ENCODE data around the gene MLPH. TPM values are rescaled to one million over a fixed set of nuclear protein-coding genes. Genes with fewer than 3 reads are reported as not detected.

Gene MLPH
- total and polyA plus RNA-seq, 10 donors, result 0.09 to 1.4 (median 0.35) TPM; not detected in 3

DNA sequence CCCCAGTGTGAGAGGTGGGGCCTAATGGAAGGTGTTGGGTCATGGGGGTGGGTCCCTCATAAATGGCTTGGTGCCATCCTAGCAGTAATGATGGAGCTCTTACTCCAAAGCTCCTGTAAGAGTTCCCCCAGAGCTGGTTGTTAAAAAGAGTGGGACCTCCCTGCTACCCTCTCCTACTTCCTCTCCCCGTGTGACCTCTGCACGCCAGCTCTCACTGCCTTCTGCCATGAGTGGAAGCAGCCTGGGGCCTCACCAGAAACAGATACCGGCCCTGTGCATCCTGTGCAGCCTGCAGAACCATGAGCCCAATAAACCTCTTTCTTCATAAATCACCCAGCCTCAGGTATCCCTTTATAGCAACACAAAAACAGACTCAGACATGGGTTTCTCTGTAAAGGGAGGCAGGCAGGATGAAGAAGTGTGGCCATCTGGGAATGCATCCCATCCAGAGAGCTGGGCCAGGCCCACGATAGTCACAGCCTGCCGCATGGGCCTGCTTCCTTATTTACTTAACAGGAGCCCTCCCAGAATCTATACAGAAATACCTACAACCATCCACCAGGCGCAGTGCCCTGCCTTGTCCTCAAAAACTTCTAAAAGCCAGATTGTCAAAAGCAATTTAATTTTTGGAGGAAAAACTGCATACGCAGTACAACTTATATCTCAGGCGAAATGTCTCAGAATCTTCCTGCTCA, 86.8 kb downstream of the MLPH start:
- intact Hi-C loops (cut with DNase I; ENCODE audit: low total_unique reads), result loop anchor here (2.0 to 10.0 kb wide), 2 partner anchors 61 to 419 kb away; no protein-coding TSS in a partner anchor
- Histone ChIP-seq H3K9me3 (no peaks in the 10 kb centered on the region), H3K27ac (no peak overlapping the region), H3K27me3 (replicated peaks in 1 of 7) (peaks cover 0 to 29% (median 0%) of the 10 kb centered on the region in 7 donors), H3K36me3 (no peaks in the 10 kb centered on the region), H3K4me3 (no peak overlapping the region), H3K4me1 (peaks cover 0 to 10% (median 7%) of the 10 kb centered on the region in 6 donors)
- TF ChIP-seq POLR2A (IDR thresholded peaks at IDR 0.05) (no peak), POLR2AphosphoS5 (IDR thresholded peaks at IDR 0.05) (no peak), CTCF (IDR thresholded peaks at IDR 0.05 in 8 of 11, conservative IDR thresholded peaks at IDR 0.05 in 3 of 11) (no peak)
- 80 to 92% (median 84%) methylated on average over 8 of the region's 8 CpGs for WGBS, 5 donors
- DNase-seq, result peak; percentile 36

DNA sequence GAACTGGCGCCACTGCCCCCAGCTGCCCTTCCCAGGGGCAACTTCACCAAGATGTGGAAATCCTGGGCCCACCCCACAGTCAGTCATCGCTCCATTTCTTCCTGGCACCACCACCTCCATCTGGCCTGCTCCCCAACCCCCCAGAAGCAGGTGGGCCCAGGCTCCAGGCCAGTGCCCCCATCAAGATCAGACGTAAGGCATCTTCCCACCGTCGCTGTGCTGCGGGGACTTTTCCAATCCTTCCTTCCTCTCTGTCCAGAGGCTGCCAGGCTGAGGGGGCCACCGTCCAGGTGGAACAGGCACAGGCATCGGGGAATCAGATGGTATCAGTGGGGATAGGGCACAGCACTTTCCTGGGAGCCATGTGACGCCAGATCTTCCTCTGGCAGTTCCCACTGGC, 87.4 kb downstream of the MLPH start:
- 83 to 95% (median 91%) methylated on average over 9 of the region's 9 CpGs for WGBS, 5 donors
- Histone ChIP-seq H3K27ac (no peak overlapping the region), H3K9me3 (no peaks in the 10 kb centered on the region), H3K4me1 (peaks cover 0 to 10% (median 7%) of the 10 kb centered on the region in 6 donors), H3K4me3 (no peak overlapping the region), H3K36me3 (no peaks in the 10 kb centered on the region), H3K27me3 (replicated peaks in 1 of 7) (peaks cover 0 to 27% (median 0%) of the 10 kb centered on the region in 7 donors)
- no peak for TF ChIP-seq POLR2A (IDR thresholded peaks at IDR 0.05)
- no peak for TF ChIP-seq POLR2AphosphoS5 (IDR thresholded peaks at IDR 0.05)
- TF ChIP-seq CTCF (IDR thresholded peaks at IDR 0.05 in 8 of 11, conservative IDR thresholded peaks at IDR 0.05 in 3 of 11), result no peak
- intact Hi-C loops (cut with DNase I; ENCODE audit: low total_unique reads), result loop anchor here (10.0 kb wide), 1 partner anchor 420 kb away; no protein-coding TSS in a partner anchor
- peak; percentile 45 for DNase-seq

DNA sequence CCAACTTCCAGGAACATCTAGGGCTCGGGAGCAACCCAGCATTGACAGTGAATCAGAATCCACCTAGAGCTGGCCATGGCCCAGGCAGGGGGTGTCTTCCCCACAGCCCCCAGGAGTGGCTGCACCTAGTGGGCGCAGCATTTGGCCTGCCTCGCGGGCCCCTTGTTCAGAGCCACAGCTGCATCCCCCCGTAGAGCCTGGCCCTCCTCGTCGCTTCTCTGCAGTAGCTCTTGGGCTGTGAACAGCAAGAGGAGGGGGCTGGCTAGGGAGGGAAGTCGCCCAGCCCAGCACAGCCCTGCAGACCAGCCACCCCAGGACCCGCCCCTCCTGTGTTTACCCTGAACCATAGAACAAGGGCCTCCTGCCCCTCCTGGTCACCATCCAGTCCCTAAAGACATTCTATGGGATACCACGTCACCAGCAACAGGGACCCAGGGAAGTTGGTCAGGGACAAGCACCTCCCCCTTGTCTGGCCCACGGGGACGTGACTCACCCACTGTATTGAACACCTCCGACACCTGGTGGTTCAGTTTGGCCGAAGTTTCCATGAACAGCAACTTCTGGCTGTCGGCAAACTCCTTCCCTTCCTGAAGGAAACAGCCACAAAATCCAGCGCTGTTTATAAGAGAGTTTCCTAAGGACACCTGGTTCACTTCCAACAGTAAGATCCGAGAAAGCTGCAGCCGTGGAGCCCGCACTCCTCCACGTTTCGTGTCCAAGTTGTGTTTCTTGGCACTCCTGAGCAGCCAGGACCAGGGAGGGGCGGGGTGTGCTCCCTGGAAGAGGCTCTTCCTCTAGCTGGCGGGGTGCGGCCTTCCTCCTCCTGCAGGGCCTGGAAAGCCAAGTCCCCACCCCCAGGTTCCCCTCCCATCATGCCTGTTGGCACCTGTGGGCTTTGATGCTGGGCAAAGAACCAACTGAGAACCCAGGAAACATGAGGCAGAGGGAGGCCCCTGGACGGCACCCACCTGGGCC, 88.1 kb downstream of the MLPH start:
- Histone ChIP-seq H3K9me3 (no peaks in the 10 kb centered on the region), H3K36me3 (no peaks in the 10 kb centered on the region), H3K27me3 (replicated peaks in 1 of 7) (peaks cover 0 to 27% (median 0%) of the 10 kb centered on the region in 7 donors), H3K4me1 (peaks cover 0 to 10% (median 7%) of the 10 kb centered on the region in 6 donors), H3K4me3 (no peak overlapping the region), H3K27ac (no peak overlapping the region)
- DNase-seq, result peak; percentile 51
- TF ChIP-seq CTCF (IDR thresholded peaks at IDR 0.05 in 8 of 11, conservative IDR thresholded peaks at IDR 0.05 in 3 of 11) (no peak), POLR2AphosphoS5 (IDR thresholded peaks at IDR 0.05) (no peak)
- intact Hi-C loops (cut with DNase I; ENCODE audit: low total_unique reads), result loop anchor here (10.0 kb wide), 1 partner anchor 420 kb away; no protein-coding TSS in a partner anchor
- WGBS, 5 donors, result 69 to 81% (median 78%) methylated on average over 22 to 25 of the region's 25 CpGs
